Measurements from ENCODE around the gene PIK3C2A. TPM values are rescaled to one million over a fixed set of nuclear protein-coding genes. Genes with fewer than 3 reads are reported as not detected.
A peak's percentile ranks its signal among the peaks of the same experiment; 100 is the strongest.

PIK3C2A gene
- polyA plus RNA-seq, 2 of the 4 experiments (the other 2 are of a cell fraction), result 30.7 to 51.0 TPM

GRCh38 chr11:17208257-17208999 lies 642 bp upstream of the PIK3C2A start (continued):
- TF ChIP-seq POLR2AphosphoS2 (conservative IDR thresholded peaks at IDR 0.05; ENCODE audit: low read length) (no peak), ELK1 (IDR thresholded peaks at IDR 0.05; ENCODE audit: low read depth, low read length) (no peak), KDM5A (IDR thresholded peaks at IDR 0.05) (peak; percentile 31; the same call in 1 of the 2 replicates), BHLHE40 (IDR thresholded peaks at IDR 0.05; ENCODE audit: low read depth, low read length) (peak; percentile 27), USF2 (IDR thresholded peaks at IDR 0.05) (peak; percentile 98), JUN (IDR thresholded peaks at IDR 0.05) (peak in 1 of 2 experiments; percentile 15; a peak in 2 of 5 replicates), TFCP2L1 (CRISPR knock-in tag; IDR thresholded peaks at IDR 0.05) (peak; percentile 87; the same call in 1 of the 2 replicates)

- DNase-seq (ENCODE audit: low read depth in 1 of 2, low spot score in 1 of 2) (no peak), ATAC-seq (no peak), FAIRE-seq (no peak)
- TF ChIP-seq HOXB13 (CRISPR knock-in tag; IDR thresholded peaks at IDR 0.05; ENCODE audit: low read depth) (no peak), POLR2A (IDR thresholded peaks at IDR 0.05; ENCODE audit: low read length) (no peak), FOXS1 (CRISPR knock-in tag; IDR thresholded peaks at IDR 0.05) (no peak), E2F6 (IDR thresholded peaks at IDR 0.05; ENCODE audit: borderline replicate concordance, low read depth) (no peak)
- ChIA-PET CTCF (no interaction called here), POLR2A (interaction anchor here (1.2 kb wide), 1 partner anchor 129 kb away, joined by 6 read pairs; the partner anchor contains the start of gene RPS13)
- H3K4me1 ChIP-seq, result peaks cover 23% of the 10 kb centered on the region
- no peaks in the 10 kb centered on the region for H3K9me3 ChIP-seq
- WGBS (ENCODE audit: missing lambda C conversion rate), result 55% methylated on average over 2 of the region's 2 CpGs
- H3K27ac ChIP-seq, result peak overlapping the region in 1 of 2 experiments; percentile 88; a peak in 3 of 6 replicates
- peak overlapping the region; percentile 90 for H3K4me2 ChIP-seq
- H3K4me3 ChIP-seq, result peak overlapping the region; percentile 96
Observed at GRCh38 chr11:17206463-17206862, 1.3 kb downstream of the PIK3C2A start.

GRCh38 chr11:17197431-17197898 lies 10.3 kb downstream of the PIK3C2A start:
- peak overlapping the region; percentile 55 for H3K4me2 ChIP-seq
- ChIA-PET POLR2A (no interaction called here), CTCF (interaction anchor here (1.4 to 1.6 kb wide), 2 partner anchors 10 to 30 kb away, joined by 3 to 4 read pairs; partner anchors contain the start of gene PIK3C2A)
- H3K4me1 ChIP-seq, result peaks cover 14% of the 10 kb centered on the region
- peak; percentile 43 to 51; a peak in 3 of 6 replicates for ATAC-seq
- H3K27ac ChIP-seq, result peak overlapping the region in 1 of 2 experiments; percentile 34; a peak in 1 of 6 replicates
- no peak for FAIRE-seq
- no peak for DNase-seq (ENCODE audit: low read depth in 1 of 2, low spot score in 1 of 2)
- H3K4me3 ChIP-seq, result no peak overlapping the region
- no peaks in the 10 kb centered on the region for H3K9me3 ChIP-seq
- no peak for TF ChIP-seq MYC (IDR thresholded peaks at IDR 0.05; ENCODE audit: borderline replicate concordance, low read length)
- TF ChIP-seq CHD4 (IDR thresholded peaks at IDR 0.05; ENCODE audit: borderline replicate concordance), result no peak
- no peak for TF ChIP-seq JUN (IDR thresholded peaks at IDR 0.05)
- no peak for TF ChIP-seq PHF8 (IDR thresholded peaks at IDR 0.05; ENCODE audit: borderline replicate concordance, low read depth)
- no peak for TF ChIP-seq RARB (CRISPR knock-in tag; IDR thresholded peaks at IDR 0.05)
- 0 out of 2 replicates have a peak, but pooled peaks have one; percentile 18 for TF ChIP-seq FOSL2 (IDR thresholded peaks at IDR 0.05)
- peak; percentile 35; the same call in 1 of the 2 replicates for TF ChIP-seq FOSL2 (CRISPR knock-in tag; IDR thresholded peaks at IDR 0.05)
- no peak for TF ChIP-seq RNF2 (IDR thresholded peaks at IDR 0.05; ENCODE audit: borderline replicate concordance, low read depth)
- TF ChIP-seq EP300 (IDR thresholded peaks at IDR 0.05), result no peak
- TF ChIP-seq ATOH8 (CRISPR knock-in tag; IDR thresholded peaks at IDR 0.05; ENCODE audit: low read depth), result no peak
- TF ChIP-seq HMGXB4 (CRISPR knock-in tag; IDR thresholded peaks at IDR 0.05; ENCODE audit: borderline replicate concordance), result no peak
- TF ChIP-seq MAZ (IDR thresholded peaks at IDR 0.05; ENCODE audit: borderline replicate concordance, low read depth, low read length), result no peak
- TF ChIP-seq SMC3 (IDR thresholded peaks at IDR 0.05), result no peak
- no peak for TF ChIP-seq KDM1A (IDR thresholded peaks at IDR 0.05; ENCODE audit: low read depth)
- TF ChIP-seq MAX (IDR thresholded peaks at IDR 0.05), result no peak
- TF ChIP-seq E2F6 (IDR thresholded peaks at IDR 0.05; ENCODE audit: borderline replicate concordance, low read depth), result no peak
- peak; percentile 95 for TF ChIP-seq MAFK (IDR thresholded peaks at IDR 0.05; ENCODE audit: partially characterized antibody)
